A549 treated with RU486 at 1 μM for 4 hours (cell line): ENCODE measurements around the gene SDHC. TPM values are rescaled to one million over a fixed set of nuclear protein-coding genes. Genes with fewer than 3 reads are reported as not detected.

Source experiments
- total RNA-seq: library from RNA; stranded (reverse); fragments of 200-300 nt; extraction: Qiagen RNA extraction; gene quantifications from 5 replicates; pipeline ENCODE4 v1.2.3, GENCODE V29; 2022; ENCODE audit warnings: low read depth

Gene SDHC
- total RNA-seq: 233 to 270 TPM (median 243 TPM) in 5 replicates

GRCh38 chr1:161314201-161314981, at the start of gene SDHC:
Gene SDHC (plus strand): TSS chr1:161314381. CDS start chr1:161314406, 25 bp downstream.

GRCh38 chr1:161309868-161310267, 4.3 kb upstream of the SDHC start, which contains the start of gene MPZ:
Gene MPZ (minus strand): TSS chr1:161309968. CDS start chr1:161309905, 63 bp downstream.

GRCh38 chr1:161367684-161368400, 53.7 kb downstream of the SDHC start, which contains the start of gene CFAP126:
Gene CFAP126 (minus strand): TSS chr1:161367876. CDS start chr1:161367868, 8 bp downstream.

Other genes starting within 250 kb of the SDHC start
- gene ARHGAP30, start 244.5 kb upstream of the SDHC start, total RNA-seq: 0.07 to 0.14 TPM (median 0.11 TPM) in 5 replicates
- 1.5 to 2.2 TPM (median 1.9 TPM) in 5 replicates for gene NECTIN4, start 224.8 kb upstream of the SDHC start, total RNA-seq
- gene KLHDC9, start 216.0 kb upstream of the SDHC start, total RNA-seq: 1.2 to 2.4 TPM (median 1.6 TPM) in 5 replicates
- gene PFDN2, start 196.3 kb upstream of the SDHC start, total RNA-seq: 118 to 142 TPM (median 129 TPM) in 5 replicates
- 24.4 to 32.0 TPM (median 31.3 TPM) in 5 replicates for gene NIT1, start 196.3 kb upstream of the SDHC start, total RNA-seq
- gene DEDD, start 181.7 kb upstream of the SDHC start, total RNA-seq: 26.1 to 32.6 TPM (median 30.9 TPM) in 5 replicates
- 87.5 to 152 TPM (median 96.7 TPM) in 5 replicates for gene UFC1, start 160.4 kb upstream of the SDHC start, total RNA-seq
- gene USP21, start 154.9 kb upstream of the SDHC start, total RNA-seq: 18.0 to 24.6 TPM (median 20.0 TPM) in 5 replicates
- gene PPOX, start 148.0 kb upstream of the SDHC start, total RNA-seq: 10.7 to 14.9 TPM (median 12.9 TPM) in 5 replicates
- 24.3 to 29.3 TPM (median 28.7 TPM) in 5 replicates for gene B4GALT3, start 136.9 kb upstream of the SDHC start, total RNA-seq
- not detected in 5 replicates for gene ADAMTS4, start 115.3 kb upstream of the SDHC start, total RNA-seq
- 81.9 to 101 TPM (median 84.4 TPM) in 5 replicates for gene NDUFS2, start 112.0 kb upstream of the SDHC start, total RNA-seq
- gene FCER1G, start 99.1 kb upstream of the SDHC start, total RNA-seq: 0.51 TPM in 1 of 5 replicates, not detected in the others
- 6.6 TPM in 1 of 5 replicates, not detected in the others for gene APOA2, start 90.8 kb upstream of the SDHC start, total RNA-seq
- gene TOMM40L, start 88.3 kb upstream of the SDHC start, total RNA-seq: 9.9 to 11.5 TPM (median 11.1 TPM) in 5 replicates
- not detected in 5 replicates for gene NR1I3, start 76.2 kb upstream of the SDHC start, total RNA-seq
- gene PCP4L1, start 55.6 kb upstream of the SDHC start, total RNA-seq: 0.09 to 0.13 TPM in 2 of 5 replicates, not detected in the others
- 0.17 to 0.35 TPM (median 0.30 TPM) in 5 replicates for gene MPZ, start 4.4 kb upstream of the SDHC start, total RNA-seq
- 0.14 to 0.56 TPM (median 0.28 TPM) in 4 of 5 replicates, not detected in the other for gene CFAP126, start 53.5 kb downstream of the SDHC start, total RNA-seq
- gene FCGR2A, start 191.1 kb downstream of the SDHC start, total RNA-seq: not detected in 5 replicates
- 1.3 to 8.1 TPM (median 2.0 TPM) in 5 replicates for gene HSPA6, start 210.2 kb downstream of the SDHC start, total RNA-seq
- gene FCGR3A, start 235.4 kb downstream of the SDHC start, total RNA-seq: not detected in 5 replicates